Stomach (tissue), 4 donors: ENCODE measurements around the gene ZNF555.

Experiments used
- POLR2A ChIP-seq, 4 donors: fragments of 450-650 bp; IDR thresholded peaks; one replicate each; pipeline ENCODE4 v1.6.1; 2016; ENCODE audit warnings: antibody characterized with exemption in 4 of 4, control low read depth in 2 of 4, mild to moderate bottlenecking in 1 of 4, moderate library complexity in 1 of 4
- POLR2AphosphoS5 ChIP-seq, 3 donors: sonication (generic); formaldehyde crosslinking; IDR thresholded peaks; one replicate each; pipeline ENCODE4 v1.6.1; 2016; ENCODE audit warnings: antibody characterized with exemption in 3 of 3
- TF ChIP-seq, protein P1 (sequence below), 7 experiments: fragments of 450-650 bp in 4 of 7; fragments of 200-600 bp in 3 of 7; sonication (generic) in 3 of 7; IDR thresholded peaks; one replicate each; pipeline ENCODE4 v1.5.1; 2016 to 2019; ENCODE audit warnings: antibody characterized with exemption in 7 of 7, control low read depth in 2 of 7, mild to moderate bottlenecking in 1 of 7

DNA sequence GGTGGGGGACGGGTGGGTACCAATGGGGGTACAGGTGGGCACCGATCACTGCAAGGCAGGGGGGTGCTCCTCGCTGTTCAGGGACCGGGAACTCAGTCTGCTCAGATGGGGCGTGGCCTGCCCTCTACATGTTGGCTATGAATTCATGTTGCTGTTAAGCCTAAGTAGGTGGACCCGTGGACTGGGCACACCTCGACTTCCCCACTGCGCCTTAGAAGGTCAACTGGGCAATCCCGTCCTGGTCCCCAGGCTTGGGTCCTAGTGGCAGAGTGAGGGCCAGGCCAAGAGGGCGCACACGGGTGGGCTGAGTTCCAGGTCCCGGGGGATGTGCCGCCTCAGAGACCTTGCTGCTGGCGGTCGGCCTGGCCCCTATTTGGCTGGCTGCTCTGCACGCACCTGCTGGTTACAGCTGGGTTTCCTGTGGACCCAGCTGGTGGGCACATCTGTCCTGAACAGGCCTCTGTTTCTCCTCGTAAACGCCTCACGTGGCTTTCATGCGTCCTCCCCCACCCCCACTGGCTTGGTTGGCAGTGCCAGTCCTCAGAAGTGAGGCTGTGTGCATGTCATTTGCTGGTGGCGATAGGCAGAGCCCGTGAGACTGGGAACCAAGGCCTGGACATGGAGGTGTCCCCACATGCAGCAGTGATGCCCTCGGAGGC, 35.2 kb upstream of the ZNF555 start:
- TF ChIP-seq POLR2AphosphoS5 (IDR thresholded peaks at IDR 0.05) (no peak), POLR2A (IDR thresholded peaks at IDR 0.05) (no peak)
- TF ChIP-seq, protein P1, sequence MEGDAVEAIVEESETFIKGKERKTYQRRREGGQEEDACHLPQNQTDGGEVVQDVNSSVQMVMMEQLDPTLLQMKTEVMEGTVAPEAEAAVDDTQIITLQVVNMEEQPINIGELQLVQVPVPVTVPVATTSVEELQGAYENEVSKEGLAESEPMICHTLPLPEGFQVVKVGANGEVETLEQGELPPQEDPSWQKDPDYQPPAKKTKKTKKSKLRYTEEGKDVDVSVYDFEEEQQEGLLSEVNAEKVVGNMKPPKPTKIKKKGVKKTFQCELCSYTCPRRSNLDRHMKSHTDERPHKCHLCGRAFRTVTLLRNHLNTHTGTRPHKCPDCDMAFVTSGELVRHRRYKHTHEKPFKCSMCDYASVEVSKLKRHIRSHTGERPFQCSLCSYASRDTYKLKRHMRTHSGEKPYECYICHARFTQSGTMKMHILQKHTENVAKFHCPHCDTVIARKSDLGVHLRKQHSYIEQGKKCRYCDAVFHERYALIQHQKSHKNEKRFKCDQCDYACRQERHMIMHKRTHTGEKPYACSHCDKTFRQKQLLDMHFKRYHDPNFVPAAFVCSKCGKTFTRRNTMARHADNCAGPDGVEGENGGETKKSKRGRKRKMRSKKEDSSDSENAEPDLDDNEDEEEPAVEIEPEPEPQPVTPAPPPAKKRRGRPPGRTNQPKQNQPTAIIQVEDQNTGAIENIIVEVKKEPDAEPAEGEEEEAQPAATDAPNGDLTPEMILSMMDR (IDR thresholded peaks at IDR 0.05): no peak
